GM12872 (cell line): ENCODE results near the gene RNASE8.

ENCODE experiments used
- TF ChIP-seq, protein P1 (sequence below): IDR thresholded peaks from 3 replicates; pipeline ENCODE4 v1.5.1; 2011; ENCODE audit warnings: low read depth, mild to moderate bottlenecking, low read length, moderate library complexity; ENCODE audit not compliant: insufficient read depth

Gene RNASE8, protein sequence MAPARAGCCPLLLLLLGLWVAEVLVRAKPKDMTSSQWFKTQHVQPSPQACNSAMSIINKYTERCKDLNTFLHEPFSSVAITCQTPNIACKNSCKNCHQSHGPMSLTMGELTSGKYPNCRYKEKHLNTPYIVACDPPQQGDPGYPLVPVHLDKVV

DNA sequence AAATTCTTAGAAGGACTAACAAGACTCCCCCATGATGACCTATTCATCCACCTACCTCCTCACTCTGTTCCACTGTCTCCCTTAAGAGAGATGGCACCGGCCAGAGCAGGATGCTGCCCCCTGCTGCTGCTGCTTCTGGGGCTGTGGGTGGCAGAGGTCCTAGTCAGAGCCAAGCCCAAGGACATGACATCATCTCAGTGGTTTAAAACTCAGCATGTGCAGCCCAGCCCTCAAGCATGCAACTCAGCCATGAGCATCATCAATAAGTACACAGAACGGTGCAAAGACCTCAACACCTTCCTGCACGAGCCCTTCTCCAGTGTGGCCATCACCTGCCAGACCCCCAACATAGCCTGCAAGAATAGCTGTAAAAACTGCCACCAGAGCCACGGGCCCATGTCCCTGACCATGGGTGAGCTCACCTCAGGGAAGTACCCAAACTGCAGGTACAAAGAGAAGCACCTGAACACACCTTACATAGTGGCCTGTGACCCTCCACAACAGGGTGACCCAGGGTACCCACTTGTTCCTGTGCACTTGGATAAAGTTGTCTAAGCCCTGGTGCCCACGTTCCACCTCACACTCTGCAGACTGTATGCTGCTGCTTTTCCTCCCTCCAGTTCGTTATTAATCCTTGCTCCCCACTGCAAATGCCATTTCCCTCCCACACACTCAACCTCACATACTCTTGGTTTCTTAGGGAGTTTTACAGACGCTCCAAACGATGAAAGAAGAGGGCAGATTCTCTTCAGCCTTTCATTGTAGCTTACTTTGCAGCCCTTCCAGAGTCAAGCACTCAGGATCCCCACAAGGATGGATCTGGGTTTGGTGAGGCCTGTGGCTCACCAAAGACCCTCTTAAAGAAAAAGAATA lies at the start of gene RNASE8:
RNASE8 (plus strand) TSS at position 20 of the 873 bp plus-strand sequence; CDS start at position 91, 71 bp downstream.
- TF ChIP-seq, protein P1, sequence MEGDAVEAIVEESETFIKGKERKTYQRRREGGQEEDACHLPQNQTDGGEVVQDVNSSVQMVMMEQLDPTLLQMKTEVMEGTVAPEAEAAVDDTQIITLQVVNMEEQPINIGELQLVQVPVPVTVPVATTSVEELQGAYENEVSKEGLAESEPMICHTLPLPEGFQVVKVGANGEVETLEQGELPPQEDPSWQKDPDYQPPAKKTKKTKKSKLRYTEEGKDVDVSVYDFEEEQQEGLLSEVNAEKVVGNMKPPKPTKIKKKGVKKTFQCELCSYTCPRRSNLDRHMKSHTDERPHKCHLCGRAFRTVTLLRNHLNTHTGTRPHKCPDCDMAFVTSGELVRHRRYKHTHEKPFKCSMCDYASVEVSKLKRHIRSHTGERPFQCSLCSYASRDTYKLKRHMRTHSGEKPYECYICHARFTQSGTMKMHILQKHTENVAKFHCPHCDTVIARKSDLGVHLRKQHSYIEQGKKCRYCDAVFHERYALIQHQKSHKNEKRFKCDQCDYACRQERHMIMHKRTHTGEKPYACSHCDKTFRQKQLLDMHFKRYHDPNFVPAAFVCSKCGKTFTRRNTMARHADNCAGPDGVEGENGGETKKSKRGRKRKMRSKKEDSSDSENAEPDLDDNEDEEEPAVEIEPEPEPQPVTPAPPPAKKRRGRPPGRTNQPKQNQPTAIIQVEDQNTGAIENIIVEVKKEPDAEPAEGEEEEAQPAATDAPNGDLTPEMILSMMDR = no peak

DNA sequence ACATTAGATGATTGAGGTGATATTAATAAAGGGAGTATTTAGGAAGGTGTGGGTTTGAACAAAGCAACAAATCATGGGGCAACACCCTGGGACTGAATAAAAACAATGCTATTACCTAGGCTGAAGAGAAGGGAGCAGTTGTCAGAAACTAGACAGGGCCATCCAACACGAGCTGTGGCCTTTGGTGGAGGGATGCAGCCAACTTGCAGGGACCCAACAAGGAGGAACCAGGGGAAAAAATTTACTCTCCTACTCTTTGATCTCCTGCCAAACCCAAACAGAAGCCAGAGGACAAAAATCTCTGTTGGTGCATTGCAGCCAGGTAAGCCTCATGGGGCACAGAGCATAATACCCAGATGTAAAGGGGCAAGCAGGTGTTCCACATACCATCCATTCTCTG lies 46.5 kb upstream of the RNASE8 start:
- TF ChIP-seq, protein P1 = no peak

DNA sequence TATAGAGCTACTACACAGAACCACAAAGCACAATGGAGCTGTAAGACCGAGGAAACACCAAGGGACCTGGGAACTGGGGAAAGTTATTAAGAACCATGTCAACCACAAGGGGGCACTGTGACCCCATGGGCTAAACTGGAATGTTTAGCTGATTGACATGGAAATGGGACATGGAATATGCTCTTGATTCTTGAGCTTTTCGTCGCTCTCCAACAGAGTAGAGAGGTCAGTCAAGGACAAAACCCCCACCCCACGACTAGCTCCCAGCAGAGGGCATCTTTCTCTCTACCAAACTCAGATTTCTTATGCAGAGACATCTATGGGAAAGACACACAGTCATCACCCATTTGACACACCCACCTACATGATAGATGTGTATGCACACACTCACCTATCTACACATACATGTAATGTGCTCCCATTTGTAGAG lies 42.8 kb upstream of the RNASE8 start:
- TF ChIP-seq, protein P1 = peak; percentile 84

DNA sequence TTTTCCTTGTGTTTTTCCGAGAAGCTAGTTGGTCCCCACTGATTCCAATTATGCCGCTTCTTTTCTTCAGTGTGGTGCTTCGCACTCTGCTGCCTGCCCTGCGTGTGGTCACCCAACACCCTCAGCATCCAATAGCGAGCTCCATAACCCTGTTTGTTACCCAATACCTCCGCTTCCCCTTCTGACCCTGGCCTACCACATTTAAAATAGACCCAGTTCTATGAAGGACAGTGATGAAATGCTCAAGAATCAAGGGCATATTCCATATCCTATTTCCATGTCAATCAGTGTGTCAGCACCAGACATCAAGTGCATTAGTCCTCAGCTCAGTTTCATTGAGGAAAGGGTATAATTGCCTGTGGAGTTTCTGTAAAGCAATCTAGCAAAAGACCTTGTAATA lies 42.3 kb upstream of the RNASE8 start:
- TF ChIP-seq, protein P1 = no peak

DNA sequence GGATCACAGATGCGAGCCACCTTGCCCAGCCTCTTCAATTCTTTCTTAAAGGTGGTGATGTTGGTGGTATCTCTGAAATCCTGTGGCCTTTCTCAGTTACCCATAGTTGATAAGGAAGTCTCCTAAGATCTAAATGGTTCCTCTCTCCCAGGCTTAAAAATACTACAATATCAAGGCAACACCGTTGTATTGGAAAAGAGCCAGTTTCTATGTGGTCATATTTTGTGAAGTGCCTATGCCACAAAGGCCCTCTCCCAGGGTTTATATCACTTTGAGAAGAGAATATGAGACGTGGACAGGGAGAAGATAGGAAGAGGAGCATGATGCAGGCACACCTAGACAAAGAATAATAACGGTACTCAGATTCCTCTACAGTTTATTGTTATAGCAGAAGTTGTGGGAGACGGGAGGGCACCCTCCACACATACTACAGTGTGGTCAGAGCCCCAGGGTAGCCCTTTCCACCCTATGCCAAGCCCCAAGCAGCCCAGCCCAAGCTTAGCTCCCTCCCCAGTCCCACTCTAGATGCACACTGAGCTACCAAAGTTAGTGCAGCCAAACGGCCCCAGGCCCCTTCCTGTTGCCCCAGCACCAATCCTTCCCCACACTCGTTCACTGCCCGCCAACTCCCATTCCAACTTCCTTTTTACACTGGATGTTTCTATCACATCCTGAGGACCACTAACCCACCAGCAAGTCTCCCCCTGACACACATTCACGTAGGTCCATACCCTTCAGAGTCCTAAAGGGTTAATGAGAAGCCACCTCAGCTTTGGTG lies 41.0 kb upstream of the RNASE8 start:
- TF ChIP-seq, protein P1 = no peak

DNA sequence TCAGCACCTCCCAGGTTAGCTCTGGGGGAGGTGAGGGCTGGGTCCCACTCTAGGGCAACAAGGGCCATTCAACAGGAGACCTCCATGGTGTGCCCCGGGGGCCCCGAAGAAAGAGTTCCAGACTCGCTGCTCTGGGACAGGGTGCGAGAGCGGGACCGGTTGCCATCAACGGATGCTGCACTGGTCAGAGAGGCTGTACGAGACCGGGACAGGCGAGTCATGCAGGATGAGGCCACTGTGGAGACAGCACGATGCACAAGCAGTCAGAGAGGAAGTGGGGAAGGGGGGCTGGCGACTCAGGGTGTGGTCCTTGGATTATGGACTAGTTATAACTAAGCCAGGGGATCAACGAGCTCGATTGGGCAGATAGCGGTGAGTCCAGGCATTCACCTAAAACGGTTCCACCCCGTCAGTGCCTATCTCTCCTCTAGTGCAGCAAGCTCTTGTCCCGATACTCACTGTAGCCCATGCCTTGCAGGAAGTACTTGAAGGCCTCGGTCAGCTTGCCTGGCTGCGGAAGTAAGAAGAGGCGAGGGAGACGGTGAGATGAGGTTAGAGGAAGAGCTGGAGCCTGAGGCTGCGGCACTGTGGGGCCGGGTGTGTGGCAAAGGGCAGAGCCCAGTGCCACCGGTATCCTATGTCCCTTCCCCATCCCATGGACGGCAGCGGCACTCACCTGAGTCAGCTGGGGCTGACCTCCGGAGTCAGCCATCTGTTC lies 39.9 kb upstream of the RNASE8 start:
- TF ChIP-seq, protein P1 = no peak
